ENCODE measurements around the gene NEO1. TPM values are rescaled to one million over a fixed set of nuclear protein-coding genes. Genes with fewer than 3 reads are reported as not detected.

The NEO1 gene
- total RNA-seq, 1 experiment from 2014 or later: 41.8 TPM

DNA sequence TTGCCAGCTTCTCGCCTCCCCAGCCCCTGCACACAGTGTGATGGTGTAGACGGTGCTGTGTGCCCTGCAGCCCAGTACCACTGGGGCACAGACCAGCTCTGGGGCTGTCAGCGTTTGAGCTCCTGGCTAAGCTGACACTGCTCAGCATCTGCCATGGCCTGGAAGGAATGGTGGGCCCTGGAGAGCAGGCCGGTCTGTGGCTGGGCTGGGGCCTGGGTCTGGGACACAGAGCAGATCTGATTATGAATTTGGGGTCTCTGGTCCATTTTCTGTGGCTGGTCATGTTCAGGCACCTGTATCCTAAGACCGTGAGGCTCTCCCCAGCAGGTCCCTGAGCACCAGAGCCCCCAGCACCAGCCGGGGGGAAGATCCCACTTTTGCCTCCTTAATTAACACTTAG, 281.8 kb downstream of the NEO1 start:
- Mint-ChIP-seq H3K4me1 (peaks cover 8 to 10% of the 10 kb centered on the region in 2 experiments; a peak in 3 of 4 replicates), H3K27me3 (ENCODE audit: low read depth) (no peaks in the 10 kb centered on the region), H3K36me3 (ENCODE audit: insufficient read depth in 1 of 3, low read depth in 3 of 3) (peaks cover 2 to 10% (median 7%) of the 10 kb centered on the region in 3 experiments), H3K27ac (no peak overlapping the region; a peak in 1 of 7 replicates), H3K4me3 (no peak overlapping the region), H3K9me3 (no peaks in the 10 kb centered on the region)
- H3K79me2 ChIP-seq (ENCODE audit: insufficient read depth, low read length): no peaks in the 10 kb centered on the region
- no peak overlapping the region for H4K5ac ChIP-seq (ENCODE audit: insufficient read length, low read depth, low read length)
- no peak overlapping the region for H4K91ac ChIP-seq (ENCODE audit: insufficient read length, low read depth, low read length)
- no peak overlapping the region for H3K14ac ChIP-seq (ENCODE audit: insufficient read depth, low read length)
- no peak overlapping the region for H3K23ac ChIP-seq (ENCODE audit: insufficient read length, low read depth, low read length)
- no peak overlapping the region for H3K4ac ChIP-seq (ENCODE audit: low read depth, low read length)
- no peak overlapping the region for H3K4me2 ChIP-seq (ENCODE audit: insufficient read depth, insufficient read length, low read length)
- no peaks in the 10 kb centered on the region for H3K9me3 ChIP-seq (ENCODE audit: control insufficient read depth, low read depth, low read length)
- no peak overlapping the region for H3T11ph ChIP-seq (ENCODE audit: low read length)
- H3K27me3 ChIP-seq (ENCODE audit: insufficient read depth, low read length): no peaks in the 10 kb centered on the region
- no peak overlapping the region for H4K8ac ChIP-seq (replicated peaks; ENCODE audit: insufficient read length, low read depth, low read length)
- WGBS (ENCODE audit: extremely low coverage, insufficient read length, low lambda C conversion rate): no CpG with 5 or more reads among the region's 6 CpGs
- no peak overlapping the region for H2BK12ac ChIP-seq (ENCODE audit: insufficient read length, low read depth, low read length)
- no peaks in the 10 kb centered on the region for H3K79me1 ChIP-seq (ENCODE audit: insufficient read depth, low read depth, low read length, poor library complexity, severe bottlenecking)
- no peak overlapping the region for H2AK5ac ChIP-seq (ENCODE audit: insufficient read length, low read length)
- no peak overlapping the region for H2AFZ ChIP-seq (ENCODE audit: low read length)
- H2BK20ac ChIP-seq (ENCODE audit: low read depth, low read length, poor library complexity, severe bottlenecking): no peak overlapping the region
- H2BK120ac ChIP-seq (ENCODE audit: low read depth, low read length, poor library complexity, severe bottlenecking): no peak overlapping the region
- H3K18ac ChIP-seq (ENCODE audit: insufficient read length, low read depth, low read length): no peak overlapping the region
- H4K20me1 ChIP-seq (ENCODE audit: control insufficient read depth, insufficient read depth, insufficient read length): no peaks in the 10 kb centered on the region
- no peak overlapping the region for H3K56ac ChIP-seq (ENCODE audit: insufficient read length, low read depth, low read length)
- H2BK5ac ChIP-seq (ENCODE audit: insufficient read length, low read length): no peak overlapping the region
- H3K4me1 ChIP-seq (ENCODE audit: insufficient read depth, low read length): no peaks in the 10 kb centered on the region
- H2BK15ac ChIP-seq (ENCODE audit: low read depth, low read length): no peak overlapping the region
- no peak overlapping the region for H3K27ac ChIP-seq (ENCODE audit: insufficient read length, low read depth, low read length)
- DNase-seq: no peak
- H3K23me2 ChIP-seq (ENCODE audit: insufficient read length, low read depth, low read length, poor library complexity, severe bottlenecking): no peaks in the 10 kb centered on the region
- no peak overlapping the region for H3K9ac ChIP-seq (ENCODE audit: extremely low read depth, insufficient read length, low read length)
- TF ChIP-seq, protein P1, sequence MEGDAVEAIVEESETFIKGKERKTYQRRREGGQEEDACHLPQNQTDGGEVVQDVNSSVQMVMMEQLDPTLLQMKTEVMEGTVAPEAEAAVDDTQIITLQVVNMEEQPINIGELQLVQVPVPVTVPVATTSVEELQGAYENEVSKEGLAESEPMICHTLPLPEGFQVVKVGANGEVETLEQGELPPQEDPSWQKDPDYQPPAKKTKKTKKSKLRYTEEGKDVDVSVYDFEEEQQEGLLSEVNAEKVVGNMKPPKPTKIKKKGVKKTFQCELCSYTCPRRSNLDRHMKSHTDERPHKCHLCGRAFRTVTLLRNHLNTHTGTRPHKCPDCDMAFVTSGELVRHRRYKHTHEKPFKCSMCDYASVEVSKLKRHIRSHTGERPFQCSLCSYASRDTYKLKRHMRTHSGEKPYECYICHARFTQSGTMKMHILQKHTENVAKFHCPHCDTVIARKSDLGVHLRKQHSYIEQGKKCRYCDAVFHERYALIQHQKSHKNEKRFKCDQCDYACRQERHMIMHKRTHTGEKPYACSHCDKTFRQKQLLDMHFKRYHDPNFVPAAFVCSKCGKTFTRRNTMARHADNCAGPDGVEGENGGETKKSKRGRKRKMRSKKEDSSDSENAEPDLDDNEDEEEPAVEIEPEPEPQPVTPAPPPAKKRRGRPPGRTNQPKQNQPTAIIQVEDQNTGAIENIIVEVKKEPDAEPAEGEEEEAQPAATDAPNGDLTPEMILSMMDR (conservative IDR thresholded peaks at IDR 0.05): no peak

Data from H9 (cell line).